CD4-positive, alpha-beta T cell (primary cell): ENCODE results near the gene AUTS2. TPM values are rescaled to one million over a fixed set of nuclear protein-coding genes. Genes with fewer than 3 reads are reported as not detected.
"Not testable (repeated sequence)": the region's sequence is repeated elsewhere in the genome, so short reads cannot be mapped to it uniquely, and the experiment has no call there.

Experiments used
- ATAC-seq: fragments of 200-7000 bp; cut with Tn5 transposase; one replicate; pipeline ENCODE4 v1.10.0; 2022; ENCODE audit warnings: mild to moderate bottlenecking; ENCODE audit not compliant: poor library complexity
- CTCF ChIA-PET: fragments of 350-600 bp; sonication (Branson Sonifier 250); formaldehyde crosslinking; loops from one replicate; lab custom pipeline; 2021; ENCODE audit warnings: antibody characterized with exemption, inconsistent platforms; lab: Charles Lee
- POLR2A ChIA-PET: fragments of 350-600 bp; sonication (Branson Sonifier 250); formaldehyde crosslinking; loops from one replicate; lab custom pipeline; 2021; ENCODE audit warnings: antibody characterized with exemption, inconsistent platforms; lab: Charles Lee
- DNase-seq, 14 experiments: peaks; one replicate each; pipeline ENCODE4 v3.0.0-alpha.2; 2013 to 2020; ENCODE audit warnings: mixed read lengths in 2 of 14
- H3K27ac ChIP-seq, 2 donors: one replicate each; pipeline versions ENCODE4 v1.5.1 to v1.7.0; 2013; ENCODE audit warnings: low read length in 2 of 2, low read depth in 1 of 2, mild to moderate bottlenecking in 1 of 2
- H3K27me3 ChIP-seq, 2 experiments: 1 replicate in 1 of 2; 2 replicates in 1 of 2; pipeline versions ENCODE4 v1.6.1 to v1.7.0; 2013; ENCODE audit warnings: low read length in 2 of 2, control low read depth in 1 of 2, mild to moderate bottlenecking in 1 of 2, moderate library complexity in 1 of 2; ENCODE audit not compliant: insufficient read depth in 2 of 2, control insufficient read depth in 1 of 2
- H3K36me3 ChIP-seq: one replicate; pipeline ENCODE4 v1.6.1; 2013; ENCODE audit warnings: low read length, control low read depth; ENCODE audit not compliant: insufficient read depth
- H3K4me1 ChIP-seq: one replicate; pipeline ENCODE4 v1.6.1; 2013; ENCODE audit warnings: low read length, control low read depth; ENCODE audit not compliant: insufficient read depth
- H3K4me3 ChIP-seq: one replicate; pipeline ENCODE4 v1.5.1; 2013; ENCODE audit warnings: mild to moderate bottlenecking, low read length, moderate library complexity
- H3K9me3 ChIP-seq, 2 experiments: 1 replicate in 1 of 2; 2 replicates in 1 of 2; pipeline versions ENCODE4 v1.6.1 to v1.7.0; 2013; ENCODE audit warnings: low read length in 2 of 2, mild to moderate bottlenecking in 2 of 2, control low read depth in 1 of 2, moderate library complexity in 1 of 2; ENCODE audit not compliant: control insufficient read depth in 1 of 2, insufficient read depth in 1 of 2
- H3K27ac Mint-ChIP-seq: one replicate; pipeline ENCODE4 v1.8.0; 2020; ENCODE audit warnings: mixed read lengths
- H3K27me3 Mint-ChIP-seq: one replicate; pipeline ENCODE4 v1.8.0; 2021; ENCODE audit warnings: mixed read lengths
- H3K36me3 Mint-ChIP-seq: one replicate; pipeline ENCODE4 v1.8.0; 2021; ENCODE audit warnings: low read depth, mixed read lengths
- H3K4me1 Mint-ChIP-seq: one replicate; pipeline ENCODE4 v1.8.0; 2021; ENCODE audit warnings: low read depth, mixed read lengths
- H3K4me3 Mint-ChIP-seq: one replicate; pipeline ENCODE4 v1.8.0; 2020; ENCODE audit warnings: mild to moderate bottlenecking, mixed read lengths
- H3K9me3 Mint-ChIP-seq: one replicate; pipeline ENCODE4 v1.8.0; 2020; ENCODE audit warnings: mixed read lengths
- intact Hi-C, 2 experiments: fragments of 100-400 bp; cut with DNase I in 1 of 2; cut with micrococcal nuclease in 1 of 2; formaldehyde crosslinking; loops; one replicate each; pipeline versions ENCODE4 v1.15.1 to v1.9.0; 2023 to 2025; cut with DNase I, micrococcal nuclease
- total RNA-seq, 174 experiments: library from RNA in 2 of 174; stranded (reverse) in 2 of 174; gene quantifications; one replicate each; pipeline ENCODE4 v1.2.3 and lab custom pipeline; 2021 to 2026
- TF ChIP-seq, protein P1 (sequence below): fragments of 200-600 bp; IDR thresholded peaks from one replicate; pipeline ENCODE4 v1.8.0; 2022; ENCODE audit warnings: antibody characterized with exemption, mild to moderate bottlenecking

Gene AUTS2
- total RNA-seq, 2 experiments from 2014 or later = 43.6 to 47.6 TPM

GRCh38 chr7:70360557-70360956 lies 762.3 kb downstream of the AUTS2 start:
- H3K27me3 ChIP-seq = no peaks in the 10 kb centered on the region
- H3K4me3 ChIP-seq = no peak overlapping the region
- no peak for ATAC-seq
- Mint-ChIP-seq H3K9me3 (no peaks in the 10 kb centered on the region), H3K27ac (no peak overlapping the region), H3K27me3 (no peaks in the 10 kb centered on the region), H3K4me1 (peaks cover 11% of the 10 kb centered on the region), H3K36me3 (no peaks in the 10 kb centered on the region), H3K4me3 (no peak overlapping the region)
- H3K4me1 ChIP-seq = peaks cover 8% of the 10 kb centered on the region
- TF ChIP-seq, protein P1, sequence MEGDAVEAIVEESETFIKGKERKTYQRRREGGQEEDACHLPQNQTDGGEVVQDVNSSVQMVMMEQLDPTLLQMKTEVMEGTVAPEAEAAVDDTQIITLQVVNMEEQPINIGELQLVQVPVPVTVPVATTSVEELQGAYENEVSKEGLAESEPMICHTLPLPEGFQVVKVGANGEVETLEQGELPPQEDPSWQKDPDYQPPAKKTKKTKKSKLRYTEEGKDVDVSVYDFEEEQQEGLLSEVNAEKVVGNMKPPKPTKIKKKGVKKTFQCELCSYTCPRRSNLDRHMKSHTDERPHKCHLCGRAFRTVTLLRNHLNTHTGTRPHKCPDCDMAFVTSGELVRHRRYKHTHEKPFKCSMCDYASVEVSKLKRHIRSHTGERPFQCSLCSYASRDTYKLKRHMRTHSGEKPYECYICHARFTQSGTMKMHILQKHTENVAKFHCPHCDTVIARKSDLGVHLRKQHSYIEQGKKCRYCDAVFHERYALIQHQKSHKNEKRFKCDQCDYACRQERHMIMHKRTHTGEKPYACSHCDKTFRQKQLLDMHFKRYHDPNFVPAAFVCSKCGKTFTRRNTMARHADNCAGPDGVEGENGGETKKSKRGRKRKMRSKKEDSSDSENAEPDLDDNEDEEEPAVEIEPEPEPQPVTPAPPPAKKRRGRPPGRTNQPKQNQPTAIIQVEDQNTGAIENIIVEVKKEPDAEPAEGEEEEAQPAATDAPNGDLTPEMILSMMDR = no peak
- H3K27ac ChIP-seq = no peak overlapping the region
- CTCF ChIA-PET = no interaction called here
- POLR2A ChIA-PET = no interaction called here
- intact Hi-C loops = no loop called here
- H3K9me3 ChIP-seq = peaks cover 0 to 6% of the 10 kb centered on the region in 2 experiments
- no peak for DNase-seq
- H3K36me3 ChIP-seq = no peaks in the 10 kb centered on the region

GRCh38 chr7:70361821-70362220 lies 763.5 kb downstream of the AUTS2 start:
- H3K4me1 ChIP-seq = peaks cover 7% of the 10 kb centered on the region
- DNase-seq (peak in 1 of 14 experiments; percentile 27), ATAC-seq (no peak)
- Mint-ChIP-seq H3K27me3 (no peaks in the 10 kb centered on the region), H3K27ac (no peak overlapping the region), H3K4me1 (peaks cover 10% of the 10 kb centered on the region), H3K36me3 (no peaks in the 10 kb centered on the region), H3K4me3 (no peak overlapping the region), H3K9me3 (no peaks in the 10 kb centered on the region)
- TF ChIP-seq, protein P1 = no peak
- H3K9me3 ChIP-seq = peaks cover 0 to 6% of the 10 kb centered on the region in 2 experiments
- H3K4me3 ChIP-seq = no peak overlapping the region
- H3K36me3 ChIP-seq = no peaks in the 10 kb centered on the region
- POLR2A ChIA-PET = no interaction called here
- intact Hi-C loops = no loop called here
- CTCF ChIA-PET = no interaction called here
- no peak overlapping the region for H3K27ac ChIP-seq
- no peaks in the 10 kb centered on the region for H3K27me3 ChIP-seq

GRCh38 chr7:70364393-70364792 lies 766.1 kb downstream of the AUTS2 start:
- H3K27ac Mint-ChIP-seq, CTCF ChIA-PET: not testable (repeated sequence)

DNA sequence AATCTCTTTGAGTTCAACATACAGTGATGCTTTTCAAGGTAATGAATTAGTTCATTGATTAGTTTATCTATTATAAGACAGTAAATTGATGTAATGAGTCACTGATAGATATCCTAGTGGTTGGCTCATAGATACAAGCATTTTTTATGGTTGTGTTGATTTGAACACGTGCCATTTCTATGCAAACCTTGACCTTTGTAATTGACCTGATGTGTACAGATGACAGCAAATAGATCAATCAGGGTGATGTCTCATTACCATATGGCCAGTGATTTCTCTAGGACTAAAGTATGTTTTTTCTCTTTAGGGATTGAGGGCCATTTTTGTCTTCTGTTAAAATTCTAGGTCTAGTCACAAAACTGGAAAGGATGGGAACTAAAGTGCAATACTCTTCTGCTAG lies 773.4 kb downstream of the AUTS2 start:
- intact Hi-C loops = no loop called here
- CTCF ChIA-PET = no interaction called here
- Mint-ChIP-seq H3K36me3 (no peaks in the 10 kb centered on the region), H3K4me3 (no peak overlapping the region), H3K27me3 (no peaks in the 10 kb centered on the region), H3K27ac (no peak overlapping the region), H3K9me3 (no peaks in the 10 kb centered on the region), H3K4me1 (no peaks in the 10 kb centered on the region)
- TF ChIP-seq, protein P1 = no peak
- Histone ChIP-seq H3K27me3 (no peaks in the 10 kb centered on the region), H3K36me3 (no peaks in the 10 kb centered on the region), H3K27ac (no peak overlapping the region), H3K4me1 (no peaks in the 10 kb centered on the region), H3K4me3 (no peak overlapping the region), H3K9me3 (no peaks in the 10 kb centered on the region)
- POLR2A ChIA-PET = no interaction called here
- ATAC-seq = no peak
- DNase-seq = no peak

More at GRCh38 chr7:70364393-70364792, 766.1 kb downstream of the AUTS2 start:
- H3K27me3 ChIP-seq, H3K27me3 Mint-ChIP-seq, H3K4me1 ChIP-seq, H3K4me3 Mint-ChIP-seq, intact Hi-C loops, H3K36me3 ChIP-seq, H3K36me3 Mint-ChIP-seq, H3K27ac ChIP-seq, H3K4me1 Mint-ChIP-seq, H3K9me3 Mint-ChIP-seq, ATAC-seq, H3K4me3 ChIP-seq, H3K9me3 ChIP-seq, DNase-seq: not testable (repeated sequence)
- POLR2A ChIA-PET = interaction anchor here (0.6 kb wide), 1 partner anchor 55 kb away, joined by 3 read pairs; no protein-coding TSS in a partner anchor
